B cell (primary cell): ENCODE measurements around the gene VAV3. TPM values are rescaled to one million over a fixed set of nuclear protein-coding genes. Genes with fewer than 3 reads are reported as not detected.

Source experiments
- ATAC-seq: fragments of 200-7000 bp; cut with Tn5 transposase; one replicate; pipeline ENCODE4 v1.10.0; 2021; ENCODE audit warnings: low read depth, mild to moderate bottlenecking, moderate number of reproducible peaks, moderate library complexity
- CTCF ChIA-PET: fragments of 350-600 bp; sonication (Branson Sonifier 250); formaldehyde crosslinking; loops from one replicate; lab custom pipeline; 2021; ENCODE audit warnings: antibody characterized with exemption, inconsistent platforms; lab: Charles Lee
- POLR2A ChIA-PET: fragments of 350-600 bp; sonication (Branson Sonifier 250); formaldehyde crosslinking; loops from one replicate; lab custom pipeline; 2021; ENCODE audit warnings: antibody characterized with exemption; lab: Charles Lee
- DNase-seq: peaks from one replicate; pipeline ENCODE4 v3.0.0; 2013
- H2AFZ ChIP-seq: 2 replicates; pipeline ENCODE4 v1.6.1; 2012; ENCODE audit warnings: mild to moderate bottlenecking, low read depth, low read length; ENCODE audit not compliant: insufficient read depth, poor library complexity, severe bottlenecking
- H3K27ac ChIP-seq, 2 donors: 1 replicate in 1 of 2; 2 replicates in 1 of 2; pipeline ENCODE4 v1.5.1; 2012 to 2013; ENCODE audit warnings: low read length in 2 of 2, mild to moderate bottlenecking in 2 of 2, moderate library complexity in 1 of 2
- H3K27me3 ChIP-seq, 4 experiments: fragments of 200-600 bp in 1 of 4; sonication (generic) in 1 of 4; replicated peaks in 1 of 4; 1 replicate in 2 of 4; 2 replicates in 2 of 4; pipeline versions ENCODE4 v1.6.1 to v1.7.0; 2013 to 2016; ENCODE audit warnings: low read length in 3 of 4, mild to moderate bottlenecking in 2 of 4, mixed read lengths in 1 of 4, moderate library complexity in 1 of 4; ENCODE audit not compliant: insufficient read depth in 4 of 4, control insufficient read depth in 3 of 4; ENCODE audit errors: control extremely low read depth in 1 of 4
- H3K36me3 ChIP-seq, 2 experiments: replicated peaks in 1 of 2; 1 replicate in 1 of 2; 2 replicates in 1 of 2; pipeline versions ENCODE4 v1.6.1 to v1.7.1; 2013; ENCODE audit warnings: low read length in 1 of 2; ENCODE audit not compliant: insufficient read depth in 2 of 2, control insufficient read depth in 1 of 2; ENCODE audit errors: control extremely low read depth in 1 of 2, extremely low read depth in 1 of 2
- H3K4me1 ChIP-seq, 2 donors: fragments of 200-600 bp in 1 of 2; sonication (generic) in 1 of 2; 1 replicate in 1 of 2; 2 replicates in 1 of 2; pipeline versions ENCODE4 v1.5.1 to v1.6.1; 2013 to 2017; ENCODE audit warnings: low read length in 2 of 2; ENCODE audit not compliant: control insufficient read depth in 2 of 2, insufficient read depth in 2 of 2
- H3K4me2 ChIP-seq: replicated peaks from 2 replicates; pipeline ENCODE3; 2012; ENCODE audit warnings: mild to moderate bottlenecking, low read depth, low read length; ENCODE audit not compliant: poor library complexity, severe bottlenecking
- H3K4me3 ChIP-seq, 5 experiments: fragments of 200-600 bp in 1 of 5; sonication (generic) in 1 of 5; 1 replicate in 3 of 5; 2 replicates in 2 of 5; pipeline versions ENCODE4 v1.5.1 to v1.7.0; 2011 to 2016; ENCODE audit warnings: low read length in 4 of 5, mild to moderate bottlenecking in 4 of 5, low read depth in 2 of 5, control low read depth in 1 of 5, moderate library complexity in 1 of 5; ENCODE audit not compliant: insufficient read depth in 1 of 5; ENCODE audit errors: control extremely low read depth in 1 of 5, extremely low read depth in 1 of 5
- H3K79me2 ChIP-seq: fragments of 200-600 bp; sonication (generic); one replicate; pipeline ENCODE4 v1.6.0; 2016; ENCODE audit warnings: low read length; ENCODE audit not compliant: control insufficient read depth, insufficient read depth
- H3K9ac ChIP-seq: fragments of 200-600 bp; sonication (generic); 2 replicates; pipeline ENCODE4 v1.6.1; 2017; ENCODE audit warnings: mild to moderate bottlenecking, low read length, moderate library complexity
- H3K9me3 ChIP-seq, 3 donors: one replicate each; pipeline versions ENCODE4 v1.6.1 to v1.7.1; 2013; ENCODE audit warnings: low read length in 2 of 3; ENCODE audit not compliant: control insufficient read depth in 2 of 3, insufficient read depth in 1 of 3; ENCODE audit errors: control extremely low read depth in 1 of 3
- H4K20me1 ChIP-seq: 2 replicates; pipeline ENCODE4 v1.6.0; 2012; ENCODE audit warnings: mild to moderate bottlenecking, low read length; ENCODE audit not compliant: insufficient read depth, control insufficient read depth, poor library complexity, severe bottlenecking
- H3K27ac Mint-ChIP-seq: one replicate; pipeline ENCODE4 v1.8.0; 2021; ENCODE audit warnings: mixed read lengths
- H3K27me3 Mint-ChIP-seq: one replicate; pipeline ENCODE4 v1.8.0; 2021; ENCODE audit warnings: mixed read lengths
- H3K4me1 Mint-ChIP-seq: one replicate; pipeline ENCODE4 v1.8.0; 2021; ENCODE audit warnings: mixed read lengths
- H3K4me3 Mint-ChIP-seq: one replicate; pipeline ENCODE4 v1.8.0; 2021; ENCODE audit warnings: mixed read lengths
- H3K9me3 Mint-ChIP-seq: one replicate; pipeline ENCODE4 v1.8.0; 2022; ENCODE audit warnings: mixed read lengths; ENCODE audit not compliant: insufficient read depth
- EZH2 ChIP-seq: IDR thresholded peaks from 2 replicates; pipeline ENCODE4 v1.6.1; 2012; ENCODE audit warnings: borderline replicate concordance, low read depth, mild to moderate bottlenecking, moderate library complexity, low read length; ENCODE audit not compliant: insufficient read depth, poor library complexity, severe bottlenecking
- WGBS: methylation state at CpG from one replicate; pipeline ENCODE4 v1.1.5; 2013; ENCODE audit warnings: missing lambda C conversion rate; ENCODE audit not compliant: insufficient coverage; 5-methylcytosine and 5-hydroxymethylcytosine counted together
- intact Hi-C: fragments of 100-400 bp; cut with micrococcal nuclease; formaldehyde crosslinking; loops from one replicate; pipeline ENCODE4 v1.10.0; 2022
- polyA plus RNA-seq: library from polyadenylated mRNA; depleted of rRNA; stranded (reverse); fragments of >200 nt; gene quantifications from 2 replicates; pipeline ENCODE4 v1.2.3, GENCODE V29; 2012
- total RNA-seq, 2 donors: library from RNA; stranded (reverse); fragments of 120-200 nt in 1 of 2; gene quantifications; 1 replicate in 1 of 2; 2 replicates in 1 of 2; pipeline versions ENCODE4 v1.2.3 to v1.2.4, GENCODE V29; 2013 to 2022
- TF ChIP-seq, protein P1 (sequence below): fragments of 200-600 bp; IDR thresholded peaks from one replicate; pipeline ENCODE4 v1.8.0; 2022; ENCODE audit warnings: antibody characterized with exemption, mild to moderate bottlenecking

VAV3 gene
- total and polyA plus RNA-seq, 2 donors (not counting 1 experiment from before 2014, with no cell fraction given): 14.8 to 32.5 TPM

- H4K20me1 ChIP-seq: no peaks in the 10 kb centered on the region
- ChIA-PET CTCF (interaction anchor here (1.0 kb wide), 1 partner anchor 15 kb away, joined by 5 read pairs; no protein-coding TSS in a partner anchor), POLR2A (no interaction called here)
- DNase-seq (no peak), ATAC-seq (no peak)
- TF ChIP-seq, protein P1, sequence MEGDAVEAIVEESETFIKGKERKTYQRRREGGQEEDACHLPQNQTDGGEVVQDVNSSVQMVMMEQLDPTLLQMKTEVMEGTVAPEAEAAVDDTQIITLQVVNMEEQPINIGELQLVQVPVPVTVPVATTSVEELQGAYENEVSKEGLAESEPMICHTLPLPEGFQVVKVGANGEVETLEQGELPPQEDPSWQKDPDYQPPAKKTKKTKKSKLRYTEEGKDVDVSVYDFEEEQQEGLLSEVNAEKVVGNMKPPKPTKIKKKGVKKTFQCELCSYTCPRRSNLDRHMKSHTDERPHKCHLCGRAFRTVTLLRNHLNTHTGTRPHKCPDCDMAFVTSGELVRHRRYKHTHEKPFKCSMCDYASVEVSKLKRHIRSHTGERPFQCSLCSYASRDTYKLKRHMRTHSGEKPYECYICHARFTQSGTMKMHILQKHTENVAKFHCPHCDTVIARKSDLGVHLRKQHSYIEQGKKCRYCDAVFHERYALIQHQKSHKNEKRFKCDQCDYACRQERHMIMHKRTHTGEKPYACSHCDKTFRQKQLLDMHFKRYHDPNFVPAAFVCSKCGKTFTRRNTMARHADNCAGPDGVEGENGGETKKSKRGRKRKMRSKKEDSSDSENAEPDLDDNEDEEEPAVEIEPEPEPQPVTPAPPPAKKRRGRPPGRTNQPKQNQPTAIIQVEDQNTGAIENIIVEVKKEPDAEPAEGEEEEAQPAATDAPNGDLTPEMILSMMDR: no peak
- no peak for TF ChIP-seq EZH2
- no CpG with 5 or more reads among the region's 3 CpGs for WGBS
- H3K27me3 ChIP-seq: no peaks in the 10 kb centered on the region
- H2AFZ ChIP-seq: no peak overlapping the region
- H3K9me3 ChIP-seq: no peaks in the 10 kb centered on the region
- Mint-ChIP-seq H3K27me3 (no peaks in the 10 kb centered on the region), H3K9me3 (no peaks in the 10 kb centered on the region), H3K27ac (no peak overlapping the region), H3K4me3 (no peak overlapping the region), H3K4me1 (no peaks in the 10 kb centered on the region)
- H3K36me3 ChIP-seq: peaks cover 12 to 69% of the 10 kb centered on the region in 2 experiments
- no peak overlapping the region for H3K9ac ChIP-seq
- H3K27ac ChIP-seq: no peak overlapping the region
- H3K4me1 ChIP-seq: no peaks in the 10 kb centered on the region
- intact Hi-C loops: no loop called here
- H3K4me2 ChIP-seq: no peak overlapping the region
- no peaks in the 10 kb centered on the region for H3K79me2 ChIP-seq
- no peak overlapping the region for H3K4me3 ChIP-seq
These were observed 204.9 kb downstream of the VAV3 start for GRCh38 chr1:107760065-107760464.

DNA sequence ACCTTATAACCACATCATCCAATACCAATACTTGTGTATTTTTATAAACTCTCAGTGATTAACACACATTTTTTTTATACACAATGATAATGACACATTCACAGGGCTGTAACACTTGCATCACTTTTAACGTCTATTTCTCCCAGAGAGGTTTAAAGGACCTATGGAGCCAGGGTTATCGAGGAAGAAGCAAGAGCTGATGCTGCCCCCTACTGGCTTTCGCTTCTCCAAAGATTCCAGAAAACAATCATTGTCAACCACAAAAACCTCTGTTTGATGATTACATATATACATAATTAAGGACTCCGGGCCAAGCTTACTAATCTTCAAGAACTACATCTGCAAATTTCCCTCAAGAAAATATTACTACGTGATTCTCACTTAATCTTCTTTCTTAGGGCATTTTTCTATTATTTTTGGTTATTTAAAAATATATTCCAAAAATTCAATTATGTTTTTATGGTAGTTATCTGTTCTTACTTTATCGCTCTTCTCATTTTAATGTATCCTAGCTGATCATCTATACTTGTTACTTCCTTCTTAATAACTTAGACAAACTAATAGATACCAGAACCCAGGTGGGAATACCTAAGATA lies 214.5 kb downstream of the VAV3 start:
- DNase-seq (peak; percentile 53), ATAC-seq (no peak)
- H3K4me1 Mint-ChIP-seq: no peaks in the 10 kb centered on the region
- H3K27me3 Mint-ChIP-seq: no peaks in the 10 kb centered on the region
- no peak for TF ChIP-seq EZH2
- TF ChIP-seq, protein P1: peak; percentile 74
- ChIA-PET CTCF (interaction anchor here (1.3 to 3.8 kb wide), 8 partner anchors 8 to 375 kb away, joined by 3 to 13 read pairs (median 6); no protein-coding TSS in a partner anchor), POLR2A (no interaction called here)
- H3K4me2 ChIP-seq: no peak overlapping the region
- no peaks in the 10 kb centered on the region for H4K20me1 ChIP-seq
- no peak overlapping the region for H3K4me3 ChIP-seq
- no peaks in the 10 kb centered on the region for H3K79me2 ChIP-seq
- H3K4me3 Mint-ChIP-seq: no peak overlapping the region
- H3K36me3 ChIP-seq: peaks cover 2 to 51% of the 10 kb centered on the region in 2 experiments
- H3K27ac Mint-ChIP-seq: no peak overlapping the region
- WGBS: no CpG with 5 or more reads among the region's 6 CpGs
- H3K9me3 ChIP-seq: no peaks in the 10 kb centered on the region
- H3K9me3 Mint-ChIP-seq: no peaks in the 10 kb centered on the region
- H3K27ac ChIP-seq: no peak overlapping the region
- no peaks in the 10 kb centered on the region for H3K27me3 ChIP-seq
- no peak overlapping the region for H3K9ac ChIP-seq
- no peaks in the 10 kb centered on the region for H3K4me1 ChIP-seq
- intact Hi-C loops: loop anchor here (5.0 kb wide), 1 partner anchor 473 kb away; no protein-coding TSS in a partner anchor
- H2AFZ ChIP-seq: no peak overlapping the region
